Caco-2 (cell line): ENCODE data around the gene SCAPER. TPM values are rescaled to one million over a fixed set of nuclear protein-coding genes. Genes with fewer than 3 reads are reported as not detected.

ENCODE experiments used
- BruUV-seq: library from RNA; stranded (reverse); fragments of 400-500 nt; replicated peaks from 2 replicates; lab custom pipeline; 2021; lab: Mats Ljungman, UMichigan
- CTCF ChIA-PET: fragments of 300-600 bp; sonication (Branson Sonifier 250); formaldehyde crosslinking; loops from one replicate; lab custom pipeline; 2022; ENCODE audit warnings: antibody characterized with exemption; lab: Charles Lee
- POLR2A ChIA-PET: fragments of 300-600 bp; sonication (Branson Sonifier 250); formaldehyde crosslinking; loops from one replicate; lab custom pipeline; 2022; ENCODE audit warnings: antibody characterized with exemption; lab: Charles Lee
- DNase-seq, 2 experiments: peaks; one replicate each; pipeline versions ENCODE4 v3.0.0 to v3.0.0-alpha.2; 2020 to 2022
- H3K27me3 ChIP-seq: replicated peaks from 2 replicates; pipeline ENCODE4 v1.6.0; 2011; ENCODE audit warnings: low read length; ENCODE audit not compliant: control insufficient read depth, insufficient read depth
- H3K36me3 ChIP-seq: 2 replicates; pipeline ENCODE4 v1.5.1; 2011; ENCODE audit warnings: low read length; ENCODE audit not compliant: control insufficient read depth, insufficient read depth
- H3K4me1 ChIP-seq: fragments of 250-450 bp; sonication (Bioruptor Pico); 2 replicates; pipeline ENCODE4 v1.5.1; 2020; ENCODE audit warnings: mild to moderate bottlenecking
- H3K4me3 ChIP-seq: 2 replicates; pipeline ENCODE4 v1.5.1; 2011; ENCODE audit warnings: low read depth, mild to moderate bottlenecking, control low read depth, low read length
- H3K9me3 ChIP-seq: fragments of 250-450 bp; sonication (Bioruptor Pico); 2 replicates; pipeline ENCODE4 v1.5.1; 2020; ENCODE audit warnings: mild to moderate bottlenecking, moderate library complexity
- H3K27ac Mint-ChIP-seq: one replicate; pipeline ENCODE4 v1.8.0; 2022; ENCODE audit warnings: mixed read lengths; ENCODE audit not compliant: unreplicated experiment
- H3K27me3 Mint-ChIP-seq: one replicate; pipeline ENCODE4 v1.8.0; 2022; ENCODE audit warnings: mixed read lengths; ENCODE audit not compliant: insufficient read depth, unreplicated experiment
- H3K36me3 Mint-ChIP-seq: one replicate; pipeline ENCODE4 v1.8.0; 2022; ENCODE audit warnings: mild to moderate bottlenecking, mixed read lengths; ENCODE audit not compliant: insufficient read depth, unreplicated experiment
- H3K4me1 Mint-ChIP-seq: one replicate; pipeline ENCODE4 v1.8.0; 2022; ENCODE audit warnings: low read depth, mixed read lengths; ENCODE audit not compliant: unreplicated experiment
- H3K4me3 Mint-ChIP-seq: one replicate; pipeline ENCODE4 v1.8.0; 2022; ENCODE audit warnings: mild to moderate bottlenecking, moderate library complexity, mixed read lengths; ENCODE audit not compliant: unreplicated experiment
- H3K9me3 Mint-ChIP-seq: one replicate; pipeline ENCODE4 v1.8.0; 2022; ENCODE audit warnings: mixed read lengths; ENCODE audit not compliant: unreplicated experiment
- intact Hi-C: fragments of 100-400 bp; cut with micrococcal nuclease; formaldehyde crosslinking; loops from one replicate; pipeline ENCODE4 v1.10.0; 2022; ENCODE audit not compliant: unreplicated experiment
- total RNA-seq: library from RNA; stranded (reverse); gene quantifications from 2 replicates; pipeline ENCODE4 v1.2.3, GENCODE V29; 2022
- TF ChIP-seq, protein P1 (sequence below), 2 experiments: fragments of 200-600 bp in 1 of 2; IDR thresholded peaks; 1 replicate in 1 of 2; 2 replicates in 1 of 2; pipeline versions ENCODE4 v1.5.1 to v1.8.0; 2011 to 2022; ENCODE audit warnings: antibody characterized with exemption in 1 of 2, control low read depth in 1 of 2, inconsistent platforms in 1 of 2, low read depth in 1 of 2, low read length in 1 of 2, mild to moderate bottlenecking in 1 of 2, moderate library complexity in 1 of 2; ENCODE audit not compliant: insufficient read depth in 1 of 2, severe bottlenecking in 1 of 2, unreplicated experiment in 1 of 2

Gene SCAPER
- total RNA-seq, 1 experiment from 2014 or later: 24.6 TPM

DNA sequence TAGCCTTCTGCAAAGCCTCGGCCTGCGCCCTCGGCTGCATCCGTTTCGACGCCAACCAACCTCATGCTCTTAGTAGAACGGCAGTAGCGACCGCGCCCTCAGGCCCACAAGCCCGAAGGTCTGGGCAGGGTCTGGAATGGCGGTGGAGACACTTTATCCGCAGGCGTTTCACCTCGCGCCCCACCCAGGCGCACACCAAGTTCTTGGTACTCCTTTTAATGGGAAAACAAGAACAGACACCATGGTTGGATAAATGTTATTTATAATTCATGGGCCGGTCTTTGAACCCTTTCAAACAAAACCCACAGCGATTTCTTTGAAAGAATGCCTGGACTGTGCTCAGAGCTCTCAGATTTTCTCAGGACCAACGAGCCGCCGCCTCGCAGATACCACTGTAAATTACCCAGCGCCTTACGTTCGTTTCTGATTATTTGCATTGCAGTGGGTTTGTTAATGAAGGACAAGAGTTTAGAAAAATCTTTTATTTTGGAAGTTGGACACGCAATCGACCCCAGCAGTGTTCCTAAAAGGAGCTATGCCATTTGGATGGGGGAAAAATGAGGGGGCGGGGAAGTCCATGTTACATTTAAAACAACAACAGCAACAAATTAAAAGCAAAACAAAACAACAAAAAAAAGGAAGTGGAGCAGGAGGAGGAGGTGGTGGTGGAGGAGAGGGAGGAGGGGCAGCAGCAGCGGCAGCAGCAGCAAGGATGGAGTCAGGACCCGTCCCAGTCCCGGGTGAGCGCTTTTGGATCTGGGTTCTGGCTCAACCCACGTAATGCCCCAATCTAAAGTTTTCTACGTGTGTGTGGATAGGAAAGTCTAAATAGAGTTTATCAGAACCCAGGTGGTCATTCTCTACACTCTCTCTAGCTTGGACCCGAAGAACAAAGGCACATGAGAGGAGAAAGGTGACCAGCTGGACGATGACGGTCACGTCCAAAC lies 569.6 kb downstream of the SCAPER start:
- H3K4me3 ChIP-seq: peak overlapping the region; percentile 82
- no peaks in the 10 kb centered on the region for H3K36me3 ChIP-seq
- Mint-ChIP-seq H3K4me3 (peak overlapping the region; percentile 90), H3K36me3 (peaks cover 42% of the 10 kb centered on the region), H3K27me3 (no peaks in the 10 kb centered on the region), H3K9me3 (no peaks in the 10 kb centered on the region), H3K4me1 (peaks cover 18% of the 10 kb centered on the region), H3K27ac (peak overlapping the region; percentile 89)
- TF ChIP-seq, protein P1, sequence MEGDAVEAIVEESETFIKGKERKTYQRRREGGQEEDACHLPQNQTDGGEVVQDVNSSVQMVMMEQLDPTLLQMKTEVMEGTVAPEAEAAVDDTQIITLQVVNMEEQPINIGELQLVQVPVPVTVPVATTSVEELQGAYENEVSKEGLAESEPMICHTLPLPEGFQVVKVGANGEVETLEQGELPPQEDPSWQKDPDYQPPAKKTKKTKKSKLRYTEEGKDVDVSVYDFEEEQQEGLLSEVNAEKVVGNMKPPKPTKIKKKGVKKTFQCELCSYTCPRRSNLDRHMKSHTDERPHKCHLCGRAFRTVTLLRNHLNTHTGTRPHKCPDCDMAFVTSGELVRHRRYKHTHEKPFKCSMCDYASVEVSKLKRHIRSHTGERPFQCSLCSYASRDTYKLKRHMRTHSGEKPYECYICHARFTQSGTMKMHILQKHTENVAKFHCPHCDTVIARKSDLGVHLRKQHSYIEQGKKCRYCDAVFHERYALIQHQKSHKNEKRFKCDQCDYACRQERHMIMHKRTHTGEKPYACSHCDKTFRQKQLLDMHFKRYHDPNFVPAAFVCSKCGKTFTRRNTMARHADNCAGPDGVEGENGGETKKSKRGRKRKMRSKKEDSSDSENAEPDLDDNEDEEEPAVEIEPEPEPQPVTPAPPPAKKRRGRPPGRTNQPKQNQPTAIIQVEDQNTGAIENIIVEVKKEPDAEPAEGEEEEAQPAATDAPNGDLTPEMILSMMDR (IDR thresholded peaks at IDR 0.05; ENCODE audit: insufficient read depth in 1 of 2, low read depth in 1 of 2, low read length in 1 of 2, severe bottlenecking in 1 of 2, unreplicated experiment in 1 of 2): no peak
- no peaks in the 10 kb centered on the region for H3K27me3 ChIP-seq
- POLR2A ChIA-PET: interaction anchor here (0.6 to 2.0 kb wide), 10 partner anchors 10 to 1964 kb away, joined by 3 to 29 read pairs (median 6); partner anchors contain the start of genes ETFA and SCAPER
- H3K4me1 ChIP-seq: peaks cover 27% of the 10 kb centered on the region
- CTCF ChIA-PET: interaction anchor here (0.6 to 1.1 kb wide), 4 partner anchors 10 to 88 kb away, joined by 4 to 6 read pairs (median 4); partner anchors contain the start of gene ETFA
- intact Hi-C loops: loop anchor here (2.0 kb wide), 4 partner anchors 25 to 531 kb away; partner anchors contain the start of gene ETFA
- H3K9me3 ChIP-seq: no peaks in the 10 kb centered on the region
- TSS peak; percentile 90 for BruUV-seq
- DNase-seq: no peak

- Mint-ChIP-seq H3K4me1 (peaks cover 26% of the 10 kb centered on the region), H3K4me3 (peak overlapping the region; percentile 90), H3K9me3 (no peaks in the 10 kb centered on the region), H3K27ac (peak overlapping the region; percentile 89), H3K36me3 (peaks cover 35% of the 10 kb centered on the region), H3K27me3 (no peaks in the 10 kb centered on the region)
- Histone ChIP-seq H3K4me3 (no peak overlapping the region), H3K27me3 (no peaks in the 10 kb centered on the region), H3K4me1 (peaks cover 27% of the 10 kb centered on the region), H3K36me3 (no peaks in the 10 kb centered on the region), H3K9me3 (no peaks in the 10 kb centered on the region)
- CTCF ChIA-PET: interaction anchor here (0.5 to 1.4 kb wide), 11 partner anchors 11 to 384 kb away, joined by 3 to 11 read pairs (median 4); partner anchors contain the start of gene ETFA
- no TSS peak for BruUV-seq
- TF ChIP-seq, protein P1 (IDR thresholded peaks at IDR 0.05; ENCODE audit: insufficient read depth in 1 of 2, low read depth in 1 of 2, low read length in 1 of 2, severe bottlenecking in 1 of 2, unreplicated experiment in 1 of 2): no peak
- DNase-seq: no peak
- POLR2A ChIA-PET: interaction anchor here (0.6 kb wide), 1 partner anchor 1965 kb away, joined by 3 read pairs; no protein-coding TSS in a partner anchor
- intact Hi-C loops: loop anchor here (2.0 to 5.0 kb wide), 2 partner anchors 100 to 187 kb away; no protein-coding TSS in a partner anchor
Observed at GRCh38 chr15:76334438-76335306, 570.5 kb downstream of the SCAPER start.
